ENCODE results near the gene TBX10.

GRCh38 chr11:67639438-67639859, at the start of gene TBX10:
- TF ChIP-seq, protein P1, sequence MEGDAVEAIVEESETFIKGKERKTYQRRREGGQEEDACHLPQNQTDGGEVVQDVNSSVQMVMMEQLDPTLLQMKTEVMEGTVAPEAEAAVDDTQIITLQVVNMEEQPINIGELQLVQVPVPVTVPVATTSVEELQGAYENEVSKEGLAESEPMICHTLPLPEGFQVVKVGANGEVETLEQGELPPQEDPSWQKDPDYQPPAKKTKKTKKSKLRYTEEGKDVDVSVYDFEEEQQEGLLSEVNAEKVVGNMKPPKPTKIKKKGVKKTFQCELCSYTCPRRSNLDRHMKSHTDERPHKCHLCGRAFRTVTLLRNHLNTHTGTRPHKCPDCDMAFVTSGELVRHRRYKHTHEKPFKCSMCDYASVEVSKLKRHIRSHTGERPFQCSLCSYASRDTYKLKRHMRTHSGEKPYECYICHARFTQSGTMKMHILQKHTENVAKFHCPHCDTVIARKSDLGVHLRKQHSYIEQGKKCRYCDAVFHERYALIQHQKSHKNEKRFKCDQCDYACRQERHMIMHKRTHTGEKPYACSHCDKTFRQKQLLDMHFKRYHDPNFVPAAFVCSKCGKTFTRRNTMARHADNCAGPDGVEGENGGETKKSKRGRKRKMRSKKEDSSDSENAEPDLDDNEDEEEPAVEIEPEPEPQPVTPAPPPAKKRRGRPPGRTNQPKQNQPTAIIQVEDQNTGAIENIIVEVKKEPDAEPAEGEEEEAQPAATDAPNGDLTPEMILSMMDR (IDR thresholded peaks at IDR 0.05; ENCODE audit: low read depth, low read length, missing input control), result no peak
- no peak for TF ChIP-seq ZBTB33 (IDR thresholded peaks at IDR 0.05)
